GM19455 (cell line): ENCODE results near the gene KLK14.

Experiments used
- ATAC-seq: cut with Tn5 transposase; IDR thresholded peaks from one replicate; pipeline ENCODE4 v1.9.1; 2021; ENCODE audit not compliant: unreplicated experiment

The KLK14 gene

GRCh38 chr19:51047031-51047335 is 35.7 kb downstream of the KLK14 start:
- no peak for ATAC-seq

GRCh38 chr19:51044327-51044726 is 38.4 kb downstream of the KLK14 start:
- no peak for ATAC-seq

- no peak for ATAC-seq
These were observed 39.2 kb downstream of the KLK14 start for GRCh38 chr19:51043497-51043896.

GRCh38 chr19:51040151-51040550 is 42.5 kb downstream of the KLK14 start:
- ATAC-seq: no peak

GRCh38 chr19:51036519-51036918 is 46.2 kb downstream of the KLK14 start:
- ATAC-seq: no peak

GRCh38 chr19:51034704-51035103 is 48.0 kb downstream of the KLK14 start, which contains the start of gene KLK12:
Gene KLK12, minus strand, starts transcription at chr19:51035002. Its CDS starts 381 bp downstream, at chr19:51034621.
- ATAC-seq: no peak

GRCh38 chr19:51031880-51032225 is 50.8 kb downstream of the KLK14 start:
- no peak for ATAC-seq

GRCh38 chr19:51031220-51031879 is 51.3 kb downstream of the KLK14 start:
- ATAC-seq: no peak

GRCh38 chr19:51030631-51031030 is 52.1 kb downstream of the KLK14 start:
- no peak for ATAC-seq

GRCh38 chr19:51029718-51030117 is 53.0 kb downstream of the KLK14 start:
- ATAC-seq: no peak
